ENCODE results near the gene ACO1.

- TF ChIP-seq CTCF (IDR thresholded peaks at IDR 0.05), result no peak
- TF ChIP-seq POLR2A (IDR thresholded peaks at IDR 0.05), result no peak
Observed at GRCh38 chr9:32442433-32442832, 58.0 kb downstream of the ACO1 start.

Measured in thyroid gland (tissue), 4 donors.